ENCODE results near the gene ATP6V1B1. TPM values are rescaled to one million over a fixed set of nuclear protein-coding genes. Genes with fewer than 3 reads are reported as not detected.

Gene ATP6V1B1
- polyA plus RNA-seq, 1 donor (not counting 4 experiments of a cell fraction or from before 2014, with no cell fraction given) = not detected

GRCh38 chr2:70943205-70943871, 7.6 kb downstream of the ATP6V1B1 start:
- no peak for DNase-seq (ENCODE audit: low read depth, low spot score)
- Histone ChIP-seq H2AFZ (ENCODE audit: control insufficient read depth, low read length) (no peak overlapping the region), H3K9me3 (ENCODE audit: control insufficient read depth, low read depth, low read length) (no peaks in the 10 kb centered on the region), H3K4me1 (ENCODE audit: control insufficient read depth, extremely low read depth, insufficient read depth, low read length) (peaks cover 10% of the 10 kb centered on the region), H3K36me3 (ENCODE audit: control insufficient read depth in 2 of 2, extremely low read depth in 1 of 2, insufficient read depth in 2 of 2, low read length in 2 of 2) (no peaks in the 10 kb centered on the region), H3K4me3 (ENCODE audit: control insufficient read depth in 2 of 3, extremely low read depth in 1 of 3, insufficient read depth in 2 of 3, low read depth in 1 of 3, low read length in 3 of 3) (no peak overlapping the region), H3K79me2 (ENCODE audit: control insufficient read depth, insufficient read depth, low read length) (no peaks in the 10 kb centered on the region), H3K9ac (ENCODE audit: control insufficient read depth, extremely low read depth, insufficient read depth, low read length) (no peak overlapping the region), H3K9me1 (ENCODE audit: control insufficient read depth, extremely low read depth, insufficient read depth, low read length) (no peaks in the 10 kb centered on the region), H4K20me1 (ENCODE audit: control insufficient read depth, extremely low read depth, insufficient read depth, low read length) (no peaks in the 10 kb centered on the region), H3K27ac (ENCODE audit: control insufficient read depth, insufficient read depth, low read length) (no peak overlapping the region), H3K4me2 (ENCODE audit: control insufficient read depth, extremely low read depth, insufficient read depth, low read depth, low read length) (no peak overlapping the region), H3K27me3 (ENCODE audit: control insufficient read depth, extremely low read depth, insufficient read depth, low read length) (peaks cover 20% of the 10 kb centered on the region)
- TF ChIP-seq, protein P1, sequence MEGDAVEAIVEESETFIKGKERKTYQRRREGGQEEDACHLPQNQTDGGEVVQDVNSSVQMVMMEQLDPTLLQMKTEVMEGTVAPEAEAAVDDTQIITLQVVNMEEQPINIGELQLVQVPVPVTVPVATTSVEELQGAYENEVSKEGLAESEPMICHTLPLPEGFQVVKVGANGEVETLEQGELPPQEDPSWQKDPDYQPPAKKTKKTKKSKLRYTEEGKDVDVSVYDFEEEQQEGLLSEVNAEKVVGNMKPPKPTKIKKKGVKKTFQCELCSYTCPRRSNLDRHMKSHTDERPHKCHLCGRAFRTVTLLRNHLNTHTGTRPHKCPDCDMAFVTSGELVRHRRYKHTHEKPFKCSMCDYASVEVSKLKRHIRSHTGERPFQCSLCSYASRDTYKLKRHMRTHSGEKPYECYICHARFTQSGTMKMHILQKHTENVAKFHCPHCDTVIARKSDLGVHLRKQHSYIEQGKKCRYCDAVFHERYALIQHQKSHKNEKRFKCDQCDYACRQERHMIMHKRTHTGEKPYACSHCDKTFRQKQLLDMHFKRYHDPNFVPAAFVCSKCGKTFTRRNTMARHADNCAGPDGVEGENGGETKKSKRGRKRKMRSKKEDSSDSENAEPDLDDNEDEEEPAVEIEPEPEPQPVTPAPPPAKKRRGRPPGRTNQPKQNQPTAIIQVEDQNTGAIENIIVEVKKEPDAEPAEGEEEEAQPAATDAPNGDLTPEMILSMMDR (optimal IDR thresholded peaks at IDR 0.05 in 1 of 3, IDR thresholded peaks at IDR 0.05 in 1 of 3, conservative IDR thresholded peaks at IDR 0.05 in 1 of 3; ENCODE audit: extremely low read depth in 1 of 3, insufficient read depth in 2 of 3, low read length in 3 of 3) = no peak
- TF ChIP-seq EZH2 (IDR thresholded peaks at IDR 0.05; ENCODE audit: low read length) = no peak
- no peak for FAIRE-seq
- dilution Hi-C loops (cut with MboI; ENCODE audit: extremely low pct_ligation_motif_present, low sequenced_read_pairs) = no loop called here

DNA sequence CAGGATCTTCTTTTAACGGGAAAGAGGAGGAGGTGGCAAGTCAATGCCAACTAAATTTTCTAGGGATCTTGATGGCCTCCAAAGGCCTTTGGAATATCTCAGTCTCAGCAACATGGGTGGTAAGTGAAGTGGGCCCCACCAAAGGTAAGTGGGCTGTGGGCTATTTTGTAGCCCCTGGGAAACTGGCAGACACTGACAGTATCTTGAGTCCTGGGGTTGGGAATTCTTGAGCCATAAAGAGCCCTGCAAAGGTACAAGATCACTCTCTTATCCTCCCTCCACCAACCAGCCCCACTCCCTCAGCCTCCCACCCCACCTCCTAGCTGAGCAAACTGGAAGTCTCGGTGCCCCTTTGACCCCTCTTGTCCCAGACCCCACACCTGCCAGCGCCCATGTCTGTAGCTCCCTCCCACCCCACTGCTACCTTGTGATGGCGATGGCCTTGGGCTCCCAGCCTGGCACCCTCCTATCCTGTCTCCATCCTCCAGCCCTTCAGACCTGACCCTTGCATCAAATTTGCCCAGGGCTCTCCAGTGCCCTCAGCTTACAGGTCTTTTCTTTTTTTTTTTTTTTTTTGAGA, 8.5 kb downstream of the ATP6V1B1 start:
- dilution Hi-C loops (cut with MboI; ENCODE audit: extremely low pct_ligation_motif_present, low sequenced_read_pairs) = no loop called here
- H3K4me1 ChIP-seq (ENCODE audit: control insufficient read depth, extremely low read depth, insufficient read depth, low read length) = peaks cover 15% of the 10 kb centered on the region
- FAIRE-seq (no peak), DNase-seq (ENCODE audit: low read depth, low spot score) (no peak)
- TF ChIP-seq, protein P1 (optimal IDR thresholded peaks at IDR 0.05 in 1 of 3, IDR thresholded peaks at IDR 0.05 in 1 of 3, conservative IDR thresholded peaks at IDR 0.05 in 1 of 3; ENCODE audit: extremely low read depth in 1 of 3, insufficient read depth in 2 of 3, low read length in 3 of 3) = no peak
- TF ChIP-seq EZH2 (IDR thresholded peaks at IDR 0.05; ENCODE audit: low read length) = no peak
- H3K9me1 ChIP-seq (ENCODE audit: control insufficient read depth, extremely low read depth, insufficient read depth, low read length) = no peaks in the 10 kb centered on the region
- H3K79me2 ChIP-seq (ENCODE audit: control insufficient read depth, insufficient read depth, low read length) = no peaks in the 10 kb centered on the region
- no peak overlapping the region for H3K27ac ChIP-seq (ENCODE audit: control insufficient read depth, insufficient read depth, low read length)
- H3K9me3 ChIP-seq (ENCODE audit: control insufficient read depth, low read depth, low read length) = no peaks in the 10 kb centered on the region
- peaks cover 17% of the 10 kb centered on the region for H3K27me3 ChIP-seq (ENCODE audit: control insufficient read depth, extremely low read depth, insufficient read depth, low read length)
- H3K4me2 ChIP-seq (ENCODE audit: control insufficient read depth, extremely low read depth, insufficient read depth, low read depth, low read length) = no peak overlapping the region
- H3K9ac ChIP-seq (ENCODE audit: control insufficient read depth, extremely low read depth, insufficient read depth, low read length) = no peak overlapping the region
- no peaks in the 10 kb centered on the region for H4K20me1 ChIP-seq (ENCODE audit: control insufficient read depth, extremely low read depth, insufficient read depth, low read length)
- no peak overlapping the region for H2AFZ ChIP-seq (ENCODE audit: control insufficient read depth, low read length)
- H3K36me3 ChIP-seq (ENCODE audit: control insufficient read depth in 2 of 2, extremely low read depth in 1 of 2, insufficient read depth in 2 of 2, low read length in 2 of 2) = no peaks in the 10 kb centered on the region
- H3K4me3 ChIP-seq (ENCODE audit: control insufficient read depth in 2 of 3, extremely low read depth in 1 of 3, insufficient read depth in 2 of 3, low read depth in 1 of 3, low read length in 3 of 3) = no peak overlapping the region

Measured in keratinocyte (primary cell).